ENCODE measurements around the gene LDLRAD1.

Gene LDLRAD1

DNA sequence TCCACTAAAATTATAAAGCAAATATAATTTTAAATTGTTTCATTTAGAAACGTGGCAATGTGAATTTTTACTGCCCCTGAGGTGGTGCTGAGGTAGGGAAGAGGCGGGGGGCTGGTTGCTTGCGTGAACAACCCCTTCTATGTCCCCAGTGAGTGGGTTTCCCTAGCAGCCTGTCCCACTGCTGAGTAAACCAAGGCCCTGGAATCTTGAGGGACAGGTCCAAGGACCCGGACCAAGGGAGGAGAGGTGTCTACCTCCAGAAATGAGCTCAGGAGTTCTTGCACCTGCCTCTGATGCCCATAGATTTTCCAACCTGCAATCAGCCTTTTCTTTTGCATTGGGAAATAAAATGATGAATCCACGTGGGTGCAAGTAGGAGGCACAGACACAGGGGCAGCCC lies 649 bp upstream of the LDLRAD1 start:
- CTCF ChIA-PET = interaction anchor here (0.8 kb wide), 1 partner anchor 13 kb away, joined by 4 read pairs; no protein-coding TSS in a partner anchor
- no peak overlapping the region for H3K4me3 ChIP-seq (ENCODE audit: low read depth, low read length)
- DNase-seq (ENCODE audit: low read depth, low spot score) = no peak
- TF ChIP-seq, protein P1, sequence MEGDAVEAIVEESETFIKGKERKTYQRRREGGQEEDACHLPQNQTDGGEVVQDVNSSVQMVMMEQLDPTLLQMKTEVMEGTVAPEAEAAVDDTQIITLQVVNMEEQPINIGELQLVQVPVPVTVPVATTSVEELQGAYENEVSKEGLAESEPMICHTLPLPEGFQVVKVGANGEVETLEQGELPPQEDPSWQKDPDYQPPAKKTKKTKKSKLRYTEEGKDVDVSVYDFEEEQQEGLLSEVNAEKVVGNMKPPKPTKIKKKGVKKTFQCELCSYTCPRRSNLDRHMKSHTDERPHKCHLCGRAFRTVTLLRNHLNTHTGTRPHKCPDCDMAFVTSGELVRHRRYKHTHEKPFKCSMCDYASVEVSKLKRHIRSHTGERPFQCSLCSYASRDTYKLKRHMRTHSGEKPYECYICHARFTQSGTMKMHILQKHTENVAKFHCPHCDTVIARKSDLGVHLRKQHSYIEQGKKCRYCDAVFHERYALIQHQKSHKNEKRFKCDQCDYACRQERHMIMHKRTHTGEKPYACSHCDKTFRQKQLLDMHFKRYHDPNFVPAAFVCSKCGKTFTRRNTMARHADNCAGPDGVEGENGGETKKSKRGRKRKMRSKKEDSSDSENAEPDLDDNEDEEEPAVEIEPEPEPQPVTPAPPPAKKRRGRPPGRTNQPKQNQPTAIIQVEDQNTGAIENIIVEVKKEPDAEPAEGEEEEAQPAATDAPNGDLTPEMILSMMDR (IDR thresholded peaks at IDR 0.05; ENCODE audit: insufficient read depth, low read length, missing control alignments) = no peak
- POLR2A ChIA-PET = no interaction called here

DNA sequence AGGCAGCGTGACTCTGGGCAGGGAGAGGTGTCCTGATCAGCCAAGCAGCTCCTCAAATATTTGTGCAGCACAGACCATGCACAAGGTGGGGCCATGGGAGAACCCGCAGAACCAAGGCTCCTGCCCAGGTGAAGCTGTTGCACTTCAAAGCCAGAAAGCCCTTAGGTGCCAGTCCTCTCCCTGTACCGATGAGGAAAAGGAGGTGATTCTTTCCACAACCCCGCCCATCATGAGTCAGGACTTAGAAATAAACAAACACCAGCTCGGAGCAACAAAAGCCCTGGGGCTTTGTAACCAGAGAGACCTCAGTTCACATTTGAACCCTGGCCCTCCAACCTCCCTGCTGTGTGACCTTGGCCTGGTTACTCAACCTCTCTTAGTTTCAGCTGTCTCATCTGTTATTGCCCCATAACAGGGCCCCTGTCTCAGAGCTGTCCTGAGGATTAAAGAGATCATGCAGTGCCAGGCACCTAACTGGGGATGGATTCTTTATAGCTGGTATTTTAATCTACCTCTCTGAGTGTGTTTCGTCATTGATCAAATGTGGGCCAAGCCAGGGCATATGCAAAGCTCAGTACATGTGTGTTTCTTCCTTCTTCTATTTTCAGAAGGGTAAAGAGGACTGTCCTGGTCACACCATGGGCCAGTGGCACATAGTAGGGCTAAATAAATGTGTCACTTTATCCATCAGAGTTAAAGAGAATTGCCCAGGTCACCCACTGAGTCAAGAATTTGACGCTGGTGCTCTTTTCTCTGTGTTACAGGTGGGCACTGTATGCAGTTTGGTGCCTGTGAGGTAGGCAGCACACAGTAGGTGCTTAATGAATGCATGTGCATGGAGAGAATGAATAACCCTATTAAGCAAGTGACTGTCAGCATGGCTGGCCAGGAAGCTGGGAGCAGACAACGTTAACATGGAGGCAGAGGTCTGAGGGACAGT lies 1.4 kb downstream of the LDLRAD1 start:
- ChIA-PET POLR2A (no interaction called here), CTCF (interaction anchor here (1.5 kb wide), 1 partner anchor 13 kb away, joined by 3 read pairs; no protein-coding TSS in a partner anchor)
- DNase-seq (ENCODE audit: low read depth, low spot score) = no peak
- TF ChIP-seq, protein P1 (IDR thresholded peaks at IDR 0.05; ENCODE audit: insufficient read depth, low read length, missing control alignments) = no peak
- H3K4me3 ChIP-seq (ENCODE audit: low read depth, low read length) = no peak overlapping the region

DNA sequence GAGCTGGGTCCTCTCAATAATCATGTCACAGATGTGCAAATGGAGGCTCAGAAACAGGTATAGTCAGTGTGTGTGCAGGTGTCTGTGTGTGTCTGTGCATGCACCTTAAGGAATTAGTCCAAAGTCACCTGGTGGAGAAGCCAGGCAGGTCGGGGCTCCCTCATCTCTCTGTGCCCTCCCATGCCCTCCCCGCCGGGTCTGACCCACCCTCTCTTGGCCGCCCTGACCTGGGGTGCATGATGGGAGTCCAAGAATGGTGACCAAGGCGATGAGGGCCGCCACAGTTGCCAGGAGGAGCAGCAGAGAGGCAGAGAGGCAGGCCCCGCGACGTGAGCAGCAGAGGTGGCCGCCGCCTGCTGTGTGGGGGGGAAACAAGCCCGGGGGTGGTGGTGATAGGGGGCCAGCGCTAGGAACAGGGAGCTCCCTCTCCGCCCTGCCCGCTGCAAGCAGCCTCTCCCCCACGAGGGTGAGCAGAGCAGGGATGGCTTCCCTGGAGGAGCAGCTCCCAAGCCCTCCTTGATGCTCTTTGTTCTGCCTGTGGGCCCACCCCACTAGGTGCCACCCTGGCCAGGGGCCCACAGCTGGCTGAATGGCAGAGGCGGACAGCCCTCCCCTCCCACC lies 3.9 kb downstream of the LDLRAD1 start:
- CTCF ChIA-PET = interaction anchor here (0.9 to 1.2 kb wide), 2 partner anchors 9 to 135 kb away, joined by 3 to 4 read pairs; no protein-coding TSS in a partner anchor
- DNase-seq (ENCODE audit: low read depth, low spot score) = no peak
- POLR2A ChIA-PET = no interaction called here
- TF ChIP-seq, protein P1 (IDR thresholded peaks at IDR 0.05; ENCODE audit: insufficient read depth, low read length, missing control alignments) = no peak
- H3K4me3 ChIP-seq (ENCODE audit: low read depth, low read length) = no peak overlapping the region

DNA sequence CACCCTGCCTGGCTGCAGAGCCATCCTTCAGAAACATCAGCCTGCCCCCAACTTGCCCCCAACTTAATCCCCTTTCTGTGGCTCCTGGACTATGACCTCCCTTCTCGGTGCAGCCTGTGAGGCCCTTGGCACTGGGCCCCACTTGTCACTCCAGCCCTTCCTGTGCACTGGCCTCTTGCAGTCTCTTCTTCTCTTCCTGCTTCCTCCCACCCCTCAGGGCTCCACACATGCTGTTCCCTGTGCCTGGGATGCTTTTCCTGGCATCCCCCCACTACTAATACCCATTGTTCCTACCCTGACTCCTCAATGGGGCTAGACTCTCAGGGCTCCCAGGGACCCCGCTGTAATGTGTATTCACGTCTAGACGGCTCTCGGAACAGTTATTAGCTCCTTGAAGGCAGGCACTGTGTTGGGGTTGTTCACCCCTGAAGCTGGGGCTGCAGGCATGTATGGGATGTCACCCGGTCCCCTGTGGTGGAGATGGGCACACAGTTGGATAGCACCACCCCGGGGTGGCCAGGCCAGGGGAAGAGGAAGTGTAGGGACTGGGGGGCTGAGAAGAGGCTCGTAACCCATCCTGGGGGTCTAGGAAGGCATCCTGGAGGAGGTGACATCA lies 4.5 kb downstream of the LDLRAD1 start:
- POLR2A ChIA-PET = no interaction called here
- CTCF ChIA-PET = no interaction called here
- no peak for DNase-seq (ENCODE audit: low read depth, low spot score)
- TF ChIP-seq, protein P1 (IDR thresholded peaks at IDR 0.05; ENCODE audit: insufficient read depth, low read length, missing control alignments) = no peak
- no peak overlapping the region for H3K4me3 ChIP-seq (ENCODE audit: low read depth, low read length)

DNA sequence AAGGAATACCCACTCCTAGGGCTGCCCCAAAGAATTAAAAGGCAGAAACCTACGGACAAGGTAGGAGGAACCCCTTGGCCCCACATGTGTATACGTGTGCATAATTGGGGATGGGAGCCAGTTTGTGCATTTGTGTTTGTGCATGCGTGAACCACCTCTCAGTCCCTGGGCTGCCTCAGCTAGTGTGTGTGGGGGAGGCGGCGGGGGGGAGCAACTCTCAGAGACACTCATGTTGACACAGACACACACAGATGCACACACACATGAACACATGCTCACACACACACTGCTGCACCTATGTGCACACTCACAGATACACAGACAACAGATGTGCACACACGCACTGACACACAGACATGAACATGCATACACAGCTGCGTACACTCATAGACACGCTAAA lies 5.1 kb downstream of the LDLRAD1 start:
- no peak overlapping the region for H3K4me3 ChIP-seq (ENCODE audit: low read depth, low read length)
- TF ChIP-seq, protein P1 (IDR thresholded peaks at IDR 0.05; ENCODE audit: insufficient read depth, low read length, missing control alignments) = no peak
- CTCF ChIA-PET = no interaction called here
- DNase-seq (ENCODE audit: low read depth, low spot score) = no peak
- POLR2A ChIA-PET = no interaction called here

DNA sequence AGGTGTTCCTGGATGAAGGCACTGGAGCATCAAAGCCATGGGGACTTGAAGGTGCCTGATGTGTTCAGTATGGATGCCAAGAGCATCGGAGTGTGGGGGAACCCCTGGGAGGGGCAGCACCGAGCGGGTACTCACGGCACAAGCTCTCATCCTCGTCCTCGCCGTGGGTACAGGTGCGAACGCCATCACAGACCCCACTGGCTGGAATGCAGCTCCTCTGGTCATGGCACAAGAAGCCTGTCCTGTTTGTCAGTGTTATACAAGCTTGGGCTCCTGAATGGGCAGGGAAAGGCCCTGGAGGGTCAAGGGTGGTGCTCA lies 6.0 kb downstream of the LDLRAD1 start:
- TF ChIP-seq, protein P1 (IDR thresholded peaks at IDR 0.05; ENCODE audit: insufficient read depth, low read length, missing control alignments) = no peak
- DNase-seq (ENCODE audit: low read depth, low spot score) = no peak
- CTCF ChIA-PET = no interaction called here
- H3K4me3 ChIP-seq (ENCODE audit: low read depth, low read length) = no peak overlapping the region
- POLR2A ChIA-PET = no interaction called here
